Endothelial cell of umbilical vein (primary cell): ENCODE measurements around the gene VPS54. TPM values are rescaled to one million over a fixed set of nuclear protein-coding genes. Genes with fewer than 3 reads are reported as not detected.

Experiments
- BruUV-seq: library from RNA; stranded (reverse); fragments of 400-500 nt; replicated peaks from 2 replicates; lab custom pipeline; 2021; lab: Mats Ljungman, UMichigan
- CTCF ChIA-PET: fragments of 300-600, 350-600 bp; sonication (Branson Sonifier 250); formaldehyde crosslinking; loops from one replicate; lab custom pipeline; 2021; ENCODE audit warnings: antibody characterized with exemption, inconsistent platforms; lab: Charles Lee
- POLR2A ChIA-PET: fragments of 300-600, 350-600 bp; sonication (Branson Sonifier 250); formaldehyde crosslinking; loops from one replicate; lab custom pipeline; 2021; ENCODE audit warnings: antibody characterized with exemption, inconsistent platforms; lab: Charles Lee
- DNase-seq: peaks from one replicate; pipeline ENCODE4 v3.0.0-alpha.2; 2011; ENCODE audit warnings: low read depth, low spot score
- FAIRE-seq: peaks from 2 replicates; lab custom pipeline; 2011; peaks lifted over from hg19 to GRCh38; lab: Jason Lieb, UNC
- H2AFZ ChIP-seq: 2 replicates; pipeline ENCODE4 v1.6.0; 2012; ENCODE audit warnings: low read depth, low read length, control low read depth, inconsistent platforms
- H3K27ac ChIP-seq: 2 replicates; pipeline ENCODE4 v1.5.1; 2011; ENCODE audit warnings: low read depth, mild to moderate bottlenecking, control low read depth, low read length, moderate library complexity; ENCODE audit not compliant: insufficient read depth
- H3K27me3 ChIP-seq, 2 experiments: 2 replicates each; pipeline versions ENCODE4 v1.6.0 to v1.6.1; 2011; ENCODE audit warnings: low read length in 2 of 2, mixed read lengths in 1 of 2; ENCODE audit not compliant: control insufficient read depth in 2 of 2, insufficient read depth in 2 of 2
- H3K36me3 ChIP-seq, 2 experiments: 2 replicates in 1 of 2; 3 replicates in 1 of 2; pipeline ENCODE4 v1.5.1; 2011; ENCODE audit warnings: low read length in 2 of 2, mild to moderate bottlenecking in 1 of 2, moderate library complexity in 1 of 2; ENCODE audit not compliant: control insufficient read depth in 2 of 2, insufficient read depth in 2 of 2; ENCODE audit errors: extremely low read depth in 1 of 2
- H3K4me1 ChIP-seq: 3 replicates; pipeline ENCODE4 v1.5.1; 2011; ENCODE audit warnings: mild to moderate bottlenecking, low read length; ENCODE audit not compliant: control insufficient read depth, insufficient read depth; ENCODE audit errors: extremely low read depth
- H3K4me2 ChIP-seq: 2 replicates; pipeline ENCODE4 v1.6.1; 2011; ENCODE audit warnings: low read length, control low read depth, mixed read lengths; ENCODE audit not compliant: insufficient read depth
- H3K4me3 ChIP-seq, 3 experiments: fragments of 200-600 bp in 1 of 3; sonication (generic), shearing (Covaris generic) in 1 of 3; replicated peaks in 1 of 3; 2 replicates each; pipeline ENCODE4 v1.5.1; 2011 to 2016; ENCODE audit warnings: control low read depth in 3 of 3, low read length in 3 of 3, mild to moderate bottlenecking in 2 of 3, inconsistent platforms in 1 of 3, low read depth in 1 of 3, moderate library complexity in 1 of 3; ENCODE audit not compliant: insufficient read depth in 1 of 3
- H3K79me2 ChIP-seq: 2 replicates; pipeline ENCODE4 v1.6.0; 2012; ENCODE audit warnings: low read length, inconsistent platforms; ENCODE audit not compliant: control insufficient read depth, insufficient read depth
- H3K9ac ChIP-seq: replicated peaks from 2 replicates; pipeline ENCODE3; 2011; ENCODE audit warnings: low read length, control low read depth; ENCODE audit not compliant: insufficient read depth; ENCODE audit errors: extremely low read depth
- H3K9me1 ChIP-seq: replicated peaks from 3 replicates; pipeline ENCODE4 v1.6.0; 2011; ENCODE audit warnings: mild to moderate bottlenecking, low read length; ENCODE audit not compliant: control insufficient read depth, insufficient read depth; ENCODE audit errors: extremely low read depth
- H3K9me3 ChIP-seq: replicated peaks from 2 replicates; pipeline ENCODE4 v1.5.1; 2012; ENCODE audit warnings: low read length, inconsistent platforms; ENCODE audit not compliant: control insufficient read depth, insufficient read depth
- H4K20me1 ChIP-seq: replicated peaks from 2 replicates; pipeline ENCODE3; 2011; ENCODE audit warnings: mild to moderate bottlenecking, low read length; ENCODE audit not compliant: control insufficient read depth, insufficient read depth; ENCODE audit errors: extremely low read depth
- CTCF ChIP-seq, 2 donors: IDR thresholded peaks; 1 replicate in 1 of 2; 2 replicates in 1 of 2; pipeline ENCODE4 v1.5.1; 2011; ENCODE audit warnings: low read length in 2 of 2, mild to moderate bottlenecking in 2 of 2, moderate library complexity in 2 of 2, control low read depth in 1 of 2, inconsistent platforms in 1 of 2, low read depth in 1 of 2; ENCODE audit not compliant: insufficient read depth in 1 of 2; ENCODE audit errors: extremely low read depth in 1 of 2
- EZH2 ChIP-seq: IDR thresholded peaks from 2 replicates; pipeline ENCODE4 v1.6.1; 2012; ENCODE audit warnings: borderline replicate concordance, low read depth, mild to moderate bottlenecking, moderate library complexity, low read length, inconsistent platforms; ENCODE audit not compliant: severe bottlenecking
- FOS ChIP-seq: IDR thresholded peaks from 2 replicates; pipeline ENCODE4 v1.6.1; 2011; ENCODE audit warnings: mild to moderate bottlenecking, low read length, moderate library complexity, borderline replicate concordance; ENCODE audit not compliant: insufficient read depth
- GATA2 ChIP-seq: IDR thresholded peaks from 2 replicates; pipeline ENCODE4 v1.7.0; 2011; ENCODE audit warnings: low read depth, mild to moderate bottlenecking, moderate library complexity, mixed read lengths, low read length; ENCODE audit not compliant: insufficient read length, insufficient read depth
- JUN ChIP-seq: IDR thresholded peaks from 2 replicates; pipeline ENCODE4 v1.6.1; 2011; ENCODE audit warnings: borderline replicate concordance, low read depth; ENCODE audit not compliant: insufficient read length, insufficient read depth
- MYC ChIP-seq: IDR thresholded peaks from one replicate; pipeline ENCODE4 v1.6.1; 2011; ENCODE audit warnings: mild to moderate bottlenecking, low read depth, low read length
- POLR2A ChIP-seq: IDR thresholded peaks from 2 replicates; pipeline ENCODE4 v1.6.1; 2012; ENCODE audit warnings: low read depth, mild to moderate bottlenecking, control low read depth, low read length
- POLR2AphosphoS5 ChIP-seq: IDR thresholded peaks from 2 replicates; pipeline ENCODE4 v1.6.1; 2012; ENCODE audit warnings: low read depth, mild to moderate bottlenecking, control low read depth, low read length, moderate library complexity; ENCODE audit not compliant: insufficient read depth
- dilution Hi-C: fragments of 300-500 bp; cut with MboI; formaldehyde crosslinking; loops from one replicate; pipeline ENCODE4 v1.15.0; 2019; ENCODE audit warnings: low sequenced_read_pairs; ENCODE audit not compliant: extremely low pct_ligation_motif_present
- intact Hi-C: fragments of 100-400 bp; cut with micrococcal nuclease; formaldehyde crosslinking; loops from one replicate; pipeline ENCODE4 v1.10.0; 2022
- polyA plus RNA-seq, 4 experiments: library from polyadenylated mRNA; depleted of rRNA in 3 of 4; stranded (reverse) in 3 of 4; unstranded in 1 of 4; fragments of >200 nt; gene quantifications; 2 replicates each; pipeline versions ENCODE4 v1.2.1 to v1.2.3, GENCODE V29; 2011 to 2012; ENCODE audit warnings: missing spikeins in 1 of 4
- total RNA-seq: library from RNA; stranded (reverse); gene quantifications from 2 replicates; pipeline ENCODE4 v1.2.3, GENCODE V29; 2021
- TF ChIP-seq, protein P1 (sequence below): IDR thresholded peaks from 2 replicates; pipeline ENCODE4 v1.6.1; 2011; ENCODE audit not compliant: insufficient read depth, insufficient read length

The VPS54 gene
- total and polyA plus RNA-seq, 2 donors (not counting 3 experiments of a cell fraction or from before 2014, with no cell fraction given): 6.3 to 17.7 TPM

GRCh38 chr2:63886445-63886844 is 132.8 kb downstream of the VPS54 start:
- H3K4me3 ChIP-seq: no peak overlapping the region
- H2AFZ ChIP-seq: no peak overlapping the region
- no peaks in the 10 kb centered on the region for H3K9me3 ChIP-seq
- no peak overlapping the region for H3K27ac ChIP-seq
- FAIRE-seq (no peak), DNase-seq (no peak)
- H3K79me2 ChIP-seq: no peaks in the 10 kb centered on the region
- H3K9me1 ChIP-seq: no peaks in the 10 kb centered on the region
- POLR2A ChIA-PET: no interaction called here
- no peak overlapping the region for H3K9ac ChIP-seq
- no TSS peak for BruUV-seq
- no peaks in the 10 kb centered on the region for H3K4me1 ChIP-seq
- H3K36me3 ChIP-seq: peaks cover 16 to 22% of the 10 kb centered on the region in 2 experiments
- no peak for TF ChIP-seq JUN
- CTCF ChIA-PET: interaction anchor here (0.7 kb wide), 1 partner anchor 25 kb away, joined by 3 read pairs; no protein-coding TSS in a partner anchor
- dilution Hi-C loops (no loop called here), intact Hi-C loops (no loop called here)
- no peaks in the 10 kb centered on the region for H4K20me1 ChIP-seq
- H3K27me3 ChIP-seq: no peaks in the 10 kb centered on the region
- no peak overlapping the region for H3K4me2 ChIP-seq

DNA sequence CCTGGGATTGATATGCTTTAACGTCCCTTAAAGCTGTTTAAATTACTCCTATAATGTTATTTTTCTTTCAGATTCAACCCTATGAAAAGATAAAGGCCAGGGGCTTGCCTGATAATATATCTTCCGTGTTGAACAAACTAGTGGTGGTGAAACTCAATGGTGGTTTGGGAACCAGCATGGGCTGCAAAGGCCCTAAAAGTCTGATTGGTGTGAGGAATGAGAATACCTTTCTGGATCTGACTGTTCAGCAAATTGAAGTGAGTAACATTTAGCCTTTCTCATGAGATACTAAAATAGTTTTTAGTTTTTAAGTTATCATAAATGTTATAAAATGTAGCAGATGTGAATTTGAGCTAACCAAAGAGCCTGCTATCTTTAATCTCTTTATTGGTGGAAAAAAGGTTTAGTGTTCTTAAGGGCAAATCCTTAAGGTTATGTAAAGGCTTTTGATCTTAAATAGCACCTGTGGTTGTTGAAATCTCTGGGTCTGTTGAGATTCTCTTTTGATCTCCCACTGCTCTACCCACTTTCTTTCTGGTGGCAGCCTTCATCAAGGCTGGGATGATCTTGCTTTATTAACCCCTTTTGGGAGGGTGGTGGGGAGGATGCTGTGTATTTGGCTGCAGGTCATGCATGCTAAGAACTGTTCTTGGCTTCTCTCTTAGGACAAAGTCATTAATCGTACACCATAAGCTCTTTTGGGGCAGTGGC is 136.7 kb downstream of the VPS54 start:
- dilution Hi-C loops (no loop called here), intact Hi-C loops (loop anchor here (5.0 kb wide), 1 partner anchor 245 kb away; no protein-coding TSS in a partner anchor)
- no peak overlapping the region for H3K4me2 ChIP-seq
- DNase-seq: no peak
- H4K20me1 ChIP-seq: no peaks in the 10 kb centered on the region
- no TSS peak for BruUV-seq
- H3K36me3 ChIP-seq: peaks cover 9 to 16% of the 10 kb centered on the region in 2 experiments
- H3K4me3 ChIP-seq: no peak overlapping the region
- ChIA-PET CTCF (no interaction called here), POLR2A (no interaction called here)
- no peaks in the 10 kb centered on the region for H3K4me1 ChIP-seq
- no peaks in the 10 kb centered on the region for H3K9me3 ChIP-seq
- no peak overlapping the region for H3K27ac ChIP-seq
- no peak for TF ChIP-seq JUN
- TF ChIP-seq, protein P1, sequence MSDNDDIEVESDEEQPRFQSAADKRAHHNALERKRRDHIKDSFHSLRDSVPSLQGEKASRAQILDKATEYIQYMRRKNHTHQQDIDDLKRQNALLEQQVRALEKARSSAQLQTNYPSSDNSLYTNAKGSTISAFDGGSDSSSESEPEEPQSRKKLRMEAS: no peak
- no peak for TF ChIP-seq CTCF (IDR thresholded peaks at IDR 0.05; ENCODE audit: extremely low read depth in 1 of 2, insufficient read depth in 1 of 2, low read depth in 1 of 2, low read length in 2 of 2)
- TF ChIP-seq GATA2: no peak
- TF ChIP-seq POLR2AphosphoS5: no peak
- no peak for TF ChIP-seq MYC
- no peak for TF ChIP-seq EZH2
- TF ChIP-seq FOS: no peak
- no peak for TF ChIP-seq POLR2A
- no peak overlapping the region for H3K9ac ChIP-seq
- H3K27me3 ChIP-seq: no peaks in the 10 kb centered on the region
- FAIRE-seq: no peak
- no peaks in the 10 kb centered on the region for H3K79me2 ChIP-seq
- H2AFZ ChIP-seq: no peak overlapping the region
- H3K9me1 ChIP-seq: no peaks in the 10 kb centered on the region
